Tibial artery (tissue), 4 donors: Measurements from ENCODE around the gene PACS2.

Experiments used
- DNase-seq, 2 donors: peaks; one replicate each; pipeline ENCODE4 v3.0.0-alpha.2; 2019
- H3K27ac ChIP-seq, 2 donors: fragments of 200-600 bp; sonication (generic) in 1 of 2; 1 replicate in 1 of 2; 2 replicates in 1 of 2; pipeline ENCODE4 v1.5.1; 2018 to 2019; ENCODE audit warnings: mild to moderate bottlenecking in 1 of 2
- H3K27me3 ChIP-seq, 2 donors: fragments of 200-600 bp; sonication (generic) in 1 of 2; one replicate each; pipeline versions ENCODE4 v1.5.1 to v1.6.0; 2016 to 2019
- H3K36me3 ChIP-seq, 3 donors: fragments of 200-600 bp; sonication (generic) in 2 of 3; one replicate each; pipeline ENCODE4 v1.5.1; 2016 to 2019; ENCODE audit warnings: mild to moderate bottlenecking in 2 of 3
- H3K4me1 ChIP-seq, 4 donors: fragments of 200-600 bp; sonication (generic) in 2 of 4; 1 replicate in 3 of 4; 2 replicates in 1 of 4; pipeline ENCODE4 v1.5.1; 2016 to 2019
- H3K4me3 ChIP-seq, 2 donors: fragments of 200-600 bp; sonication (generic) in 1 of 2; 1 replicate in 1 of 2; 2 replicates in 1 of 2; pipeline ENCODE4 v1.5.1; 2018 to 2019; ENCODE audit warnings: mild to moderate bottlenecking in 2 of 2
- H3K9me3 ChIP-seq, 3 donors: fragments of 200-600 bp; sonication (generic) in 1 of 3; one replicate each; pipeline ENCODE4 v1.5.1; 2016 to 2019
- intact Hi-C: fragments of 100-400 bp; cut with DNase I; formaldehyde crosslinking; loops from one replicate; pipeline ENCODE4 v1.15.0; 2023; ENCODE audit warnings: low total_unique reads
- TF ChIP-seq, protein P1 (sequence below), 2 experiments: fragments of 200-600 bp in 1 of 2; fragments of 450-650 bp in 1 of 2; IDR thresholded peaks; one replicate each; pipeline ENCODE4 v1.5.1; 2017 to 2019; ENCODE audit warnings: antibody characterized with exemption in 2 of 2, mild to moderate bottlenecking in 1 of 2, moderate library complexity in 1 of 2

PACS2 gene

DNA sequence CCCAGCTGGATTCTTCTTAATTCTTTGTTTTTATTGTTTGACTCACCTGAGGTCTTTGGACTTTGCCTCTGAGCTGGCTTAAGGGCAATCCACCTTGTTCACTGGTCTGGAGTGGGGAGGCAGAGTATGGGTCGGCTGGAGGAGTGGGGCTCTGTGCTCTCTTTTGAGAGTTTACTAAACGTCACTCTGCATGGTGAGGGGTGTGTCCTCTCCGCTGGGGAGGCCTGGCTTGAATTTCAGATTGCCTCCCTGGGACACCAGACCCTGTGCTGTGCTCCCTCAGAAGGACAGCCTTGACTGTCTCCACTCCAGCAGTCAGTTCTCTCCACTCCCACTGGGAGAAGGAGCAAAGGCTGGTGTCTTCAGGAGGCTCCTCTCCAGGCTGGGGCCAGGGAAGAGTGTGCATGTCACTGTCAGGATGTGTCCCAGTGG, 103.2 kb downstream of the PACS2 start:
- no peaks in the 10 kb centered on the region for H3K9me3 ChIP-seq
- intact Hi-C loops, result no loop called here
- peaks cover 0 to 49% (median 41%) of the 10 kb centered on the region in 4 donors for H3K4me1 ChIP-seq
- no peak for DNase-seq
- H3K4me3 ChIP-seq, result no peak overlapping the region
- TF ChIP-seq, protein P1, sequence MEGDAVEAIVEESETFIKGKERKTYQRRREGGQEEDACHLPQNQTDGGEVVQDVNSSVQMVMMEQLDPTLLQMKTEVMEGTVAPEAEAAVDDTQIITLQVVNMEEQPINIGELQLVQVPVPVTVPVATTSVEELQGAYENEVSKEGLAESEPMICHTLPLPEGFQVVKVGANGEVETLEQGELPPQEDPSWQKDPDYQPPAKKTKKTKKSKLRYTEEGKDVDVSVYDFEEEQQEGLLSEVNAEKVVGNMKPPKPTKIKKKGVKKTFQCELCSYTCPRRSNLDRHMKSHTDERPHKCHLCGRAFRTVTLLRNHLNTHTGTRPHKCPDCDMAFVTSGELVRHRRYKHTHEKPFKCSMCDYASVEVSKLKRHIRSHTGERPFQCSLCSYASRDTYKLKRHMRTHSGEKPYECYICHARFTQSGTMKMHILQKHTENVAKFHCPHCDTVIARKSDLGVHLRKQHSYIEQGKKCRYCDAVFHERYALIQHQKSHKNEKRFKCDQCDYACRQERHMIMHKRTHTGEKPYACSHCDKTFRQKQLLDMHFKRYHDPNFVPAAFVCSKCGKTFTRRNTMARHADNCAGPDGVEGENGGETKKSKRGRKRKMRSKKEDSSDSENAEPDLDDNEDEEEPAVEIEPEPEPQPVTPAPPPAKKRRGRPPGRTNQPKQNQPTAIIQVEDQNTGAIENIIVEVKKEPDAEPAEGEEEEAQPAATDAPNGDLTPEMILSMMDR (IDR thresholded peaks at IDR 0.05), result no peak
- H3K27ac ChIP-seq, result no peak overlapping the region
- peaks cover 0 to 8% of the 10 kb centered on the region in 2 donors for H3K27me3 ChIP-seq
- H3K36me3 ChIP-seq, result no peaks in the 10 kb centered on the region

DNA sequence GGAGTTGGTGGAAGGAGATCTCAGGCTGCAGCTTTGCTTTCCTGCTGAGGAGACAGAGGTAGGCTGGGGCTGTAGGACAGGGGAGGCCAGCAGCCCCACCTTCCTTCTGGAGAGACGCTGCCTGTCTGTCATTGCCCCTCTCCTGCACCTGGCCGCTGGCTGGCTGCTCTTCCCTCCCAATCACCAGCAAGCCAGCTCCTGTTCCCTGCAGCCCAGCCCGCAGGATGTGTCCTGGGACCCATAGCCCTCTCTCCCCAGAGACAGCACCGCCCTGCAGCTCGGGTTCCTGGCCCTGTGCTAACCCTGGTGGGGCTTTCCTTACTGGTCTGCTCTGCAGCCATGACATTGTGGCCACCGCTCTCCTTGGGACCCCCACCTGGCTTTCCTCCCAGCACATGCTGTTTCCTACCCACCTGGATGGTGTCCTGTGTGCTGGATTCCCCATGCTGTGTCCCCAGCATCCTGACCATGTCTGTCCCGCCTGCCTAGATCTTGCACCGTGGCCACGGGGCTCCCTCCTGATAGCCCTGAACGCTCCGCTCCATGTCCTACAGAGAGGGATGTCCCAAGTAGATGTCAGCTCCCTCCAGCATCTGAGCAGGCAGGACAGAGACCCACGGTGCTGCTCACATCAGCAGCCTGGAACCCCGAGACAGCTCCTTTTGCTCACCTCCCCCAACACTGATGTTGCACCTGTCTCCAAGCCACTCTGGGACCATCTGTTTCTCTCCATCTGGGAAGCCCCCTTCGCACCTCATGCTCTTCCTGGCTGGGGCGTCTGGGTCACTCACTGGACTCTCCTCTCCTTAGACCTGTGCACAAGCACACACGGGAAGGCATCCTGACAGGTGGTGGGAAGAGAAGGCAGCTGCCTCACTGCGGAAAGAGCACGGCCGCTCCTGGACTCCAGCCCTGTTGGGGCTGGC, 104.0 kb downstream of the PACS2 start:
- Histone ChIP-seq H3K27me3 (no peaks in the 10 kb centered on the region), H3K4me3 (peak overlapping the region; percentile 61 to 69), H3K9me3 (no peaks in the 10 kb centered on the region), H3K4me1 (peaks cover 0 to 51% (median 42%) of the 10 kb centered on the region in 4 donors), H3K27ac (peak overlapping the region; percentile 74 to 81), H3K36me3 (no peaks in the 10 kb centered on the region)
- DNase-seq, result no peak
- intact Hi-C loops, result no loop called here
- TF ChIP-seq, protein P1 (IDR thresholded peaks at IDR 0.05), result no peak

DNA sequence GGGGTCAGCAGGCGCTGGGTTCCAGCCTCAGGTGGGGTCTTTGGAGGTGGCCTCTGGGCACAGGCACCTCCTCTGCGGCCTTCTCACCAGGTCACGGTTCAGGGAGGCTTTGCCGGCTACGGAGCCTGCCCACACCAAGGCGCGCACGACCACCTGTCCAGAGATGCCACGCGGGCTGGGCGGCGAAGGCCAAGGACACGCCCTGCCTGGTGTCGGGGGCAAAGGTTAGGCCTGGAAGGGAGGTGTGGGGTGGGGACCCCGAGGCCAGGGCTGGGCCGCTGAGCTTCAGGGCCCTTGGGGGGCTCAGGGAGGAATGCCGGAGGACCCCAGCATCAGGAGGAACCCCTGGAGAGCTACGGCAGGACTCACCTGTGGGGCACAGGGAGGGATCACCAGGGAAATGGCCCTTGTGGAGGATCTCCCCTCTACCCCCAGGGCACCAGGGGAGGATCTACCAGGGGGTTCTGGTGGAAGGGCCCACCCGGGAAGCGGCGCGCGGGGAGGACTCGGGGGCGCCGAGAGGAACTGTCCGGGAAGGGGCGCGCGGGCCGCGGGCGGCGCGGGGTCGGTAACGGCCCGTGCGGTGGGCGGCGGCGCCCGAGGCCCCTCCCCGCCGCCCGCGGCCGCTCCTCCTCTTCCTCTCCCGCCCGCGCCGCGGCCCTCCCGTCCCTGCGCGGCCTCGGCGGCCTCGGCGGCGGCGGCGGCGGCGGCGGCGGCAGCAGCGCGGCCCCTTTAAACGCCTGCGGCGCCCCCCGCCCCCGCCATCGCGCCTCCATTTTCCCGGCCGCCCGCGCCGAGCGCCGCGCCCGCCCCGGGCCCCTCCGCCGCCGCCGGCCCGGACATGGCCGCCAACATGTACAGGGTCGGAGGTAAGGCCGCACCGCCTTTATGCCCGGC, 104.9 kb downstream of the PACS2 start, which contains the start of gene MTA1:
MTA1 (plus strand) TSS at position 633 of the 897 bp plus-strand sequence; CDS start at position 842, 209 bp downstream.
- no peaks in the 10 kb centered on the region for H3K9me3 ChIP-seq
- no peaks in the 10 kb centered on the region for H3K27me3 ChIP-seq
- H3K36me3 ChIP-seq, result no peaks in the 10 kb centered on the region
- intact Hi-C loops, result no loop called here
- TF ChIP-seq, protein P1 (IDR thresholded peaks at IDR 0.05), result no peak
- no peak for DNase-seq
- peak within 1 kb of the TSS; percentile 61 to 69 for H3K4me3 ChIP-seq
- H3K4me1 ChIP-seq, result peaks cover 0 to 49% (median 41%) of the 10 kb centered on the region in 4 donors
- H3K27ac ChIP-seq, result peak within 1 kb of the TSS; percentile 74 to 81

DNA sequence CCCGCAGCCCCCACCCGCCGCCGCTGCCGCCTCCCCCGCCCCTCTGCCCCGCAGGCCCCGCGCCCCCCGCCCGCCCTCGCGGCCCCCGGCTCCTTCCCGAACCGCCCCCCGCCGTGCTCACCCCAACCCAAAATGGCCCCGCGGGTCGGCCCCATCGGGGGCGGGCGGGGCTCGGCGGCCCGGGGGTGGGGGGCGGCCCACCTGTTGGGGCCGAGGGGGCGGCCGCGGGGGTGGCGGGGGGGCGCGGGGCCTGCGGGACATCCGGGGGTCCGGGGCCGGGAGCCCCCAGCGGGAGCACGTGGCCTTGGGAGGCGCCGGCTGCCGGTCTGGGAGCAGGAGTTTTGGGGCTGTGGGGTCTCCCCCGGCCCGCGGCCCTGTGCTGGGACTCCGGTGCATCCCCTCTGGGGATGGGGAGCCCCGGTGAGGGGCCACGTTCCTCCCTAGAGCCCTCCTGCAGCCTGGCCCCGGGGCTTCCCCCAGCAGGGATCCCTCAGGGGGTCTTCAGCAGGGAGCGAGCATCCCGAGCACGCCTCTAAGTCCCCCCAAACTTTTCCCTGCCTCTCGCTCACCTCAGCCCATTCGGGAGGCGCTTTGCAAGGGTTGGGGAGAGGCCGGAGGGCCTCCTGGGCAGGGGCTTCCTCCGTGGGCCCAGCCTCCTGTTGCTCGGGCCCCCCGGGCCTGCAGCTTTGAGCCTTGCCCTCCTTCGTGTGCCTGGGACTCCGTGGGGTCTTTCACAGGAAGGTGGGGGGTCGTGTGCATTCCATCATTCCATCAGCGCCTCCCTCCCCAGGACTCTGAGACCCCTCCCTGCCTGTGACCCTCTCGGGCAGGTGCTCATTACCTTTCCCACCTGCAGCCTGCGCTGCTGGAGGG, 105.8 kb downstream of the PACS2 start:
- TF ChIP-seq, protein P1 (IDR thresholded peaks at IDR 0.05), result no peak
- intact Hi-C loops, result no loop called here
- H3K27me3 ChIP-seq, result no peaks in the 10 kb centered on the region
- H3K9me3 ChIP-seq, result no peaks in the 10 kb centered on the region
- H3K36me3 ChIP-seq, result peaks cover 0 to 9% (median 0%) of the 10 kb centered on the region in 3 donors
- peak overlapping the region; percentile 70 to 81 for H3K27ac ChIP-seq
- H3K4me1 ChIP-seq, result peaks cover 0 to 44% (median 34%) of the 10 kb centered on the region in 4 donors
- peak overlapping the region; percentile 61 to 69 for H3K4me3 ChIP-seq
- DNase-seq, result no peak
